ENCODE data around the gene KRT17. TPM values are rescaled to one million over a fixed set of nuclear protein-coding genes. Genes with fewer than 3 reads are reported as not detected.
A peak's percentile ranks its signal among the peaks of the same experiment; 100 is the strongest.

KRT17 gene
- total RNA-seq (under 1 TPM in 3 of 9 donors, not detected in 6; 0.39 to 0.55 (median 0.55) TPM), polyA plus RNA-seq (1 to 10 TPM in 1 of 3 donors, under 1 TPM in 1, not detected in 1; 0.97 to 1.3 TPM)
- long read RNA-seq, donor 1: 0 reads
- long read RNA-seq, donor 2: 0 reads
- long read RNA-seq, donor 3, partial matches to known transcripts: 0 of 1 reads
- long read RNA-seq, donor 3, other reads (novel, unspliced or antisense): 0 of 1 reads
- long read RNA-seq, donor 4: 0 reads
- long read RNA-seq, donor 5: 0 reads
- long read RNA-seq, donor 6: 0 reads
- long read RNA-seq, donor 7: 0 reads
- long read RNA-seq, donor 8: 0 reads
- long read RNA-seq, donor 9: 0 reads
- long read RNA-seq, donor 10: 0 reads

GRCh38 chr17:41624208-41625101 lies at the start of gene KRT17:
Gene KRT17, minus strand, starts transcription at chr17:41624575. Its CDS starts 66 bp downstream, at chr17:41624509.
- TF ChIP-seq CTCF (IDR thresholded peaks at IDR 0.05) (no peak), POLR2A (IDR thresholded peaks at IDR 0.05) (no peak)
- H3K9me3 ChIP-seq (replicated peaks in 1 of 3): no peaks in the 10 kb centered on the region
- intact Hi-C loops (cut with DNase I): no loop called here

GRCh38 chr17:41672153-41672552 lies 47.8 kb upstream of the KRT17 start:
- no peaks in the 10 kb centered on the region for H3K9me3 ChIP-seq (replicated peaks in 1 of 3)
- intact Hi-C loops (cut with DNase I): no loop called here
- DNase-seq: no peak
- H3K4me1 ChIP-seq (replicated peaks in 1 of 2): peaks cover 0 to 5% of the 10 kb centered on the region in 2 donors
- no peak overlapping the region for H3K4me3 ChIP-seq
- no peak overlapping the region for H3K27ac ChIP-seq
- H3K27me3 ChIP-seq: no peaks in the 10 kb centered on the region
- WGBS, 4 donors: 84 to 95% (median 88%) methylated on average over 7 of the region's 7 CpGs
- TF ChIP-seq POLR2A (IDR thresholded peaks at IDR 0.05) (no peak), CTCF (IDR thresholded peaks at IDR 0.05) (no peak)
- no peaks in the 10 kb centered on the region for H3K36me3 ChIP-seq (replicated peaks in 1 of 2)

More at GRCh38 chr17:41624208-41625101, at the start of gene KRT17:
- no peaks in the 10 kb centered on the region for H3K4me1 ChIP-seq (replicated peaks in 1 of 2)
- H3K36me3 ChIP-seq (replicated peaks in 1 of 2): no peaks in the 10 kb centered on the region
- no peak within 1 kb of the TSS for H3K27ac ChIP-seq
- 75 to 86% (median 84%) methylated on average over 11 to 31 of the region's 33 CpGs for WGBS, 4 donors
- H3K4me3 ChIP-seq: no peak within 1 kb of the TSS
- no peaks in the 10 kb centered on the region for H3K27me3 ChIP-seq
- DNase-seq: no peak

DNA sequence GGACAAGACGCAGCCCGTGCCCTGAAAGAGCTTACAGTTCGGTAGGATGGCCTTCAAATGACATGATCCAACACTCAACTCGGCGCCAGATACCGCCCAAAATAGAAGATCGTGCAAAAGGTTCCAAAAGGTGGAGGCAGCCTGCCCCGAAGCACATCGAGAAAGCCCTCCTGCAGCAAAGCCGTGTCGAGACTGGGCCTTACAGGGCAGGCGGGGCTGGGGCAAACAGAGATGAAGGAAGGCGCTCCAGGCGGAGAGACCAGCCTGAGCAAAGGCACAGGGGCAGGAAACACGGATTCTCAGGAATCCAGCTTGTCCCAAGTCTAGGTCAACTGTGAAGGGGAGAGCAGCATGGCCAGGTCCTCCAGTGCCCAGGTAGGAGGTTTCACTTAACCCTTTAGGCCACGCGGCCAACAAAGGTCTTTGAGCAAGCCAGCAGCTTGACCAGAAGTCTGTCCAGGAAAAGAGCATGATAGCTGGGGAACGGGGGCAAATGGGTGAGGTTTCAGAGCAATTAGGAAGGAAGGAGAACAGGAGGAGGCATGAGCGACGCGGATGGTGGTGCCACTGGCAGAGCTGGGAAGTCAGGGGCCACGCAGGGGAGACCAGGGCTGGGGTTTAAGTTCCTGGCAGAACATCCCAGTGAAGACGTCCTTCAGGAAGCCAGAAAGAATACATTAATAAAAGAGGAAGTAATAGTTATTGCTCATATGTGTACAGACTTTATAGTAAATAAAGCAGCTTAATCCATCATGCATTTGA lies 43.1 kb upstream of the KRT17 start:
- TF ChIP-seq CTCF (IDR thresholded peaks at IDR 0.05) (no peak), POLR2A (IDR thresholded peaks at IDR 0.05) (no peak)
- H3K27ac ChIP-seq: peak overlapping the region in 2 of 5 donors; percentile 86 to 89
- DNase-seq: no peak
- intact Hi-C loops (cut with DNase I): loop anchor here in 1 of 2 donors (5.0 kb wide), 1 partner anchor 865 kb away; no protein-coding TSS in a partner anchor
- H3K4me1 ChIP-seq (replicated peaks in 1 of 2): peaks cover 13 to 18% of the 10 kb centered on the region in 2 donors
- H3K27me3 ChIP-seq: no peaks in the 10 kb centered on the region
- no peak overlapping the region for H3K4me3 ChIP-seq
- WGBS, 4 donors: 33 to 58% (median 47%) methylated on average over 19 to 23 of the region's 23 CpGs
- no peaks in the 10 kb centered on the region for H3K9me3 ChIP-seq (replicated peaks in 1 of 3)
- H3K36me3 ChIP-seq (replicated peaks in 1 of 2): no peaks in the 10 kb centered on the region

Data from adrenal gland (tissue), 19 donors.